OCI-LY7 (cell line): ENCODE measurements around the gene SOX21.

Experiments used
- EZH2phosphoT487 ChIP-seq: fragments of 200-600 bp; sonication (generic); IDR thresholded peaks from 2 replicates; pipeline ENCODE4 v1.6.1; 2018; ENCODE audit warnings: low read depth, borderline replicate concordance, mild to moderate bottlenecking, mixed run types, antibody characterized with exemption, low read length, moderate library complexity, mixed read lengths
- TF ChIP-seq, protein P1 (sequence below): fragments of 200-600 bp; sonication (generic); conservative IDR thresholded peaks from 2 replicates; pipeline ENCODE4 v1.5.1; 2014; ENCODE audit warnings: mild to moderate bottlenecking, antibody characterized with exemption, low read length, moderate library complexity, mixed read lengths

DNA sequence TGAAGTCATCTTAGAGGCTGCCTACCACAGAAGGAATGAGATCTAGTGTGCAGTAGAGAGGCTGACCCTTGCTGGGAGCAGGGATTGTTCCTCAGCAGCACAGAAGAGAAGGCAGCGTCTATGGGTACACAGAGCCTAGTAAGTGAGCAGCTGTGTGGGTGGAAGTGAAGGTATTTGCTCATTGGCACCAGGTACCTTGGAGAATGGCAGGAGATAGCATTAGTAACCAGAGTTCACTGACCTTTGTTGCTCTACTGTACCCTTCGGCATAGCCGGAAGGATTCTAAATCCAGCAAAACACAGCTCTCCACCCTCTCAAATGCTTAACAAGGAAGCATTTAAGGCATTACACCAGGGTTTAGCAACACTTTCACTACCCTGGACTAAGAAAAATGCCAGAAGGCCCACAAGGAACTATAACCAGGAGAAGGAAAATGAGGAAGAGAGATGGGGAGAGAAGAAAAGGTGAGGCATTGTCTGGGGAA lies 12.3 kb downstream of the SOX21 start:
- TF ChIP-seq, protein P1, sequence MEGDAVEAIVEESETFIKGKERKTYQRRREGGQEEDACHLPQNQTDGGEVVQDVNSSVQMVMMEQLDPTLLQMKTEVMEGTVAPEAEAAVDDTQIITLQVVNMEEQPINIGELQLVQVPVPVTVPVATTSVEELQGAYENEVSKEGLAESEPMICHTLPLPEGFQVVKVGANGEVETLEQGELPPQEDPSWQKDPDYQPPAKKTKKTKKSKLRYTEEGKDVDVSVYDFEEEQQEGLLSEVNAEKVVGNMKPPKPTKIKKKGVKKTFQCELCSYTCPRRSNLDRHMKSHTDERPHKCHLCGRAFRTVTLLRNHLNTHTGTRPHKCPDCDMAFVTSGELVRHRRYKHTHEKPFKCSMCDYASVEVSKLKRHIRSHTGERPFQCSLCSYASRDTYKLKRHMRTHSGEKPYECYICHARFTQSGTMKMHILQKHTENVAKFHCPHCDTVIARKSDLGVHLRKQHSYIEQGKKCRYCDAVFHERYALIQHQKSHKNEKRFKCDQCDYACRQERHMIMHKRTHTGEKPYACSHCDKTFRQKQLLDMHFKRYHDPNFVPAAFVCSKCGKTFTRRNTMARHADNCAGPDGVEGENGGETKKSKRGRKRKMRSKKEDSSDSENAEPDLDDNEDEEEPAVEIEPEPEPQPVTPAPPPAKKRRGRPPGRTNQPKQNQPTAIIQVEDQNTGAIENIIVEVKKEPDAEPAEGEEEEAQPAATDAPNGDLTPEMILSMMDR = no peak
- TF ChIP-seq EZH2phosphoT487 = no peak
